OCI-LY7 (cell line): ENCODE results near the gene EXOC1L.

Source experiments
- EZH2phosphoT487 ChIP-seq: fragments of 200-600 bp; sonication (generic); IDR thresholded peaks from 2 replicates; pipeline ENCODE4 v1.6.1; 2018; ENCODE audit warnings: low read depth, borderline replicate concordance, mild to moderate bottlenecking, mixed run types, antibody characterized with exemption, low read length, moderate library complexity, mixed read lengths
- TF ChIP-seq, protein P1 (sequence below): fragments of 200-600 bp; sonication (generic); conservative IDR thresholded peaks from 2 replicates; pipeline ENCODE4 v1.5.1; 2014; ENCODE audit warnings: mild to moderate bottlenecking, antibody characterized with exemption, low read length, moderate library complexity, mixed read lengths

DNA sequence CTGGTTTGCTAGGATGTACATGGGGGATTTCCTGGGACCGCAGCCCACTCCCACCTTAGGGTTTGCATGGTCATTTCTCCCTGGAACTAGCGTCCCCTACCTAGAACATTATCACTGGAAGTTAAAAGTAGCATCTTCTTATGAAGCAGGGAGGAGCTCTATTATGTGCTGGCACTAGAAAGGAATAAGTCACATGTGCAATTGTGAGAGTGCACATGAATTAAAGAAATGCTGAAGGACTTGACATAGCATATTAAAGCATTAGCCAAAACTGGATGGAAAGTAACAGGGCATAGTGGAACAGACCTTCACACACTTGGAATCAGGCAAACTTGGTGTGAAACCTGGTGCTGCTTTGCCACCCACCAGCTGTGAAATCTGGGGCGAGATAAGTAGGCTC lies 2.7 kb downstream of the EXOC1L start:
- TF ChIP-seq, protein P1, sequence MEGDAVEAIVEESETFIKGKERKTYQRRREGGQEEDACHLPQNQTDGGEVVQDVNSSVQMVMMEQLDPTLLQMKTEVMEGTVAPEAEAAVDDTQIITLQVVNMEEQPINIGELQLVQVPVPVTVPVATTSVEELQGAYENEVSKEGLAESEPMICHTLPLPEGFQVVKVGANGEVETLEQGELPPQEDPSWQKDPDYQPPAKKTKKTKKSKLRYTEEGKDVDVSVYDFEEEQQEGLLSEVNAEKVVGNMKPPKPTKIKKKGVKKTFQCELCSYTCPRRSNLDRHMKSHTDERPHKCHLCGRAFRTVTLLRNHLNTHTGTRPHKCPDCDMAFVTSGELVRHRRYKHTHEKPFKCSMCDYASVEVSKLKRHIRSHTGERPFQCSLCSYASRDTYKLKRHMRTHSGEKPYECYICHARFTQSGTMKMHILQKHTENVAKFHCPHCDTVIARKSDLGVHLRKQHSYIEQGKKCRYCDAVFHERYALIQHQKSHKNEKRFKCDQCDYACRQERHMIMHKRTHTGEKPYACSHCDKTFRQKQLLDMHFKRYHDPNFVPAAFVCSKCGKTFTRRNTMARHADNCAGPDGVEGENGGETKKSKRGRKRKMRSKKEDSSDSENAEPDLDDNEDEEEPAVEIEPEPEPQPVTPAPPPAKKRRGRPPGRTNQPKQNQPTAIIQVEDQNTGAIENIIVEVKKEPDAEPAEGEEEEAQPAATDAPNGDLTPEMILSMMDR = no peak
- TF ChIP-seq EZH2phosphoT487 = no peak
